WTC11 (cell line): Measurements from ENCODE around the gene VSTM2B.

ENCODE experiments used
- CTCF ChIP-seq: fragments of 200-600 bp; IDR thresholded peaks from 2 replicates; pipeline ENCODE4 v1.8.0; 2022; ENCODE audit warnings: antibody characterized with exemption
- E2F4 ChIP-seq: sonication (generic); formaldehyde crosslinking; IDR thresholded peaks from 2 replicates; pipeline ENCODE4 v1.8.1; 2022; ENCODE audit warnings: low read depth, mild to moderate bottlenecking, moderate library complexity, missing genetic modification reagents, borderline replicate concordance
- ERG ChIP-seq: fragments of 250-450 bp; sonication (Bioruptor Pico); IDR thresholded peaks from 2 replicates; pipeline ENCODE4 v1.8.0; 2021; ENCODE audit warnings: mild to moderate bottlenecking
- FOXK1 ChIP-seq: sonication (generic); formaldehyde crosslinking; IDR thresholded peaks from 2 replicates; pipeline ENCODE4 v1.8.0; 2022; ENCODE audit warnings: mild to moderate bottlenecking, moderate library complexity, missing genetic modification reagents
- FOXP1 ChIP-seq: sonication (generic); formaldehyde crosslinking; IDR thresholded peaks from 2 replicates; pipeline ENCODE4 v1.8.0; 2022; ENCODE audit warnings: missing genetic modification reagents, mild to moderate bottlenecking, moderate library complexity, borderline replicate concordance
- IRF2 ChIP-seq: sonication (generic); formaldehyde crosslinking; IDR thresholded peaks from 2 replicates; pipeline ENCODE4 v1.8.0; 2022; ENCODE audit warnings: low read depth, missing genetic modification reagents, borderline replicate concordance
- MXD4 ChIP-seq: fragments of 250-450 bp; sonication (Bioruptor Pico); IDR thresholded peaks from 2 replicates; pipeline ENCODE4 v1.8.0; 2021; ENCODE audit warnings: mild to moderate bottlenecking, moderate library complexity, borderline replicate concordance
- NR2C2 ChIP-seq: sonication (generic); formaldehyde crosslinking; IDR thresholded peaks from 2 replicates; pipeline ENCODE4 v1.8.0; 2022; ENCODE audit warnings: mild to moderate bottlenecking, missing genetic modification reagents
- SP1 ChIP-seq: sonication (generic); formaldehyde crosslinking; conservative IDR thresholded peaks from 2 replicates; pipeline ENCODE4 v1.8.1; 2022; ENCODE audit warnings: missing genetic modification reagents
- ZNF416 ChIP-seq: fragments of 250-450 bp; sonication (Bioruptor Pico); IDR thresholded peaks from 2 replicates; pipeline ENCODE4 v1.9.0; 2021; ENCODE audit warnings: mild to moderate bottlenecking, inconsistent platforms
- ZNF423 ChIP-seq: fragments of 250-450 bp; sonication (Bioruptor Pico); IDR thresholded peaks from 2 replicates; pipeline ENCODE4 v2.1.2; 2022; ENCODE audit warnings: mild to moderate bottlenecking, moderate library complexity

- TF ChIP-seq ZNF423 (CRISPR knock-in tag): no peak
- TF ChIP-seq CTCF: no peak
- no peak for TF ChIP-seq FOXP1 (CRISPR knock-in tag)
- TF ChIP-seq MXD4: no peak
- no peak for TF ChIP-seq NR2C2 (CRISPR knock-in tag)
- no peak for TF ChIP-seq FOXK1 (CRISPR knock-in tag)
- no peak for TF ChIP-seq ZNF416
- no peak for TF ChIP-seq IRF2 (CRISPR knock-in tag)
- TF ChIP-seq E2F4 (CRISPR knock-in tag): no peak
- no peak for TF ChIP-seq SP1 (CRISPR knock-in tag)
- no peak for TF ChIP-seq ERG
These were observed 7.2 kb downstream of the VSTM2B start for GRCh38 chr19:29532956-29533355.
